GM18520 (cell line): Measurements from ENCODE around the gene RPS6KB2.

Experiments
- ATAC-seq: cut with Tn5 transposase; IDR thresholded peaks from one replicate; pipeline ENCODE4 v1.9.1; 2021; ENCODE audit not compliant: unreplicated experiment

The RPS6KB2 gene

DNA sequence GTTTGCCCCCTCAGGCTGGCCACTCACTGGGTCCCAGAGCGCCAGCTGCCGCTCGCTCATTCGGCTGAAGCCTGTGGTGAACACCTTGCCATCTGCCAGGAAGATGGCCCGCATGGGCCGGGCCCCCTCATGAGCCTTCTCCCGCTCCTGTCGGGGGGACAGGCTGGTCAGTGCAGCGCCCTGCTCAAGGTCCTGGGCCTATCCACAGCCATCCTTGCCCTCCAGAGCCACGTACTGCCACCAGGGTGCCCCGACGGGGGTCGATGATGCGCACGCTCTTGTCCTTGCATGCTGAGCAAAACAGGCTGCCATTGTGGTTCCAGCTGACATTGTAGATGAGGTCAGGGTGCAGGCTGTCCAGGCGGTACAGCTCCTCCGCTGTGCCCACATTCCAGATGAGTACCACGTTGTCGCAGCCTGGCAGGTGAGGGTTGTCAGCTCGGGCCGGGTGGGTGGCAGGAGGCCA is 12.8 kb downstream of the RPS6KB2 start:
- no peak for ATAC-seq

DNA sequence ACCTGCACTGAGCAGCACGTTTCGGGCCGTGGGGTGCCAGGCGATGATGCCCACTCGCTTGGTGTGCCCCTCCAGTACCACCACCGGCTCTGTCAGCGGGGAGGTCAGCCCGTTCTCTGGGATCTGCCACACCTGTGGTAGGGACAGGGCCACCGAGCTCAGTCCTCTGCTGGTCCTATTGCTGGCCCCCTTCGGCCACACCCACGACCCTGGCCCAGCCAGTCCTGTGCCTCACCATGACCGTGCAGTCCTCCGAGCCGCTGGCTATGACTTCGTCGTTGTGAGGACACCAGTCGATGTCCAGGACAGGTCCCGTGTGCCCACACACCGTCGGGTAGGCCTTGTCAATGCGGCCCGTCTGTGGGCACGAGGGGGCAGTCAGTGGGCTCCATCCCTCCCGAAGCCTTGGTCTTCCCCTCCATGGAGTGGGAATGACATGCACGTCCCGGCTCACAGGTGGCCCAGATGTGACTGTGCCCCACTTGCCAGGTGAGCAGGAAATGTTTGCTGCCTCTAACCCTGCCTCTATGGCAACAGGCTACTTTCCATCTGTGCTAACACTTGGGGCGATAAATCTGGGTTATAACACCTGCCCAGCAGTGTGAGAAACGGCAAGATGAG is 13.5 kb downstream of the RPS6KB2 start:
- no peak for ATAC-seq

DNA sequence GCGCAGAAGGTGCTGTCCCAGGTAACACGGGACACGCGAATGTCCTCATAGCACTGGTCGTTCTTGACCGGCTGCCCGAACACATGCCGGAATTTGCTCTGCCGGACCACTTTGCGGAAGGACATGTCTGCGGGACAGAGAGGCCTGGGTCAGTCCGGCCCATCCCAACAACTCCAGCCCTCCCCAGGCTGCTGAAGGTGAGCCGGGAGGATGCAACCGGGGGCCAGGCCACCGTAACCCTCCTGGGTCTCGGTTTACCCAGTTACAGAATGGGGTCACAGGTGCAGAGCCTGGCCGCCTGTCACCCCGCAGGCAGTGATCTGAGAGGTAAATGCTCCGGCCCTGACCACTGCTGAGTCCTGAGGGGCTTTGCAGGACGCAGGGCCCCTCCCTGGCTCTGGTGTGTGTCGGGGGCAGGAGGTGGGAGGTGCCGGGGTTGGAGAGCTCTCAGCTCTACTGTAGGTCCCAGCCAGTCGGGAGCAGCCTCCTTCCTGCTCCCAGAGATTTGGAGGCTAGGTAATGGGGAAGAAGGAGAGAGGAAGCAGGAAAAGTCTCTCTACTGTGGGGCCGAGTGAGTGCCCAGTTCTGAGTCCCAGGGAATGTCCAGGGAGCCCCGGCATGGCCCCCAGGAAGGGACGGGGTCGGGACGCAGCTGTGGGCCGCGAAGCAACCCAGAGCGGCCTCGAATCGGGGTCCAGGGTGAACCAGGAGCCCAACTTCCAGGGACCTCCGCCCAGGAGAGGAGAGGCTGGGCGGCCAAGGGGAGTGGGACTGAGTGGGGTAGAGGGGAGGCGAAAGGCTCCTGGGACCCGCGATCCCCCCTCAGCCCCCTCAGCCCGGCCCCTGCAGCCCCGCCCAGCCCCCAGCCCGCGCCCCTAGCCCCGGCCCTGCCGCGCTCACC is 14.5 kb downstream of the RPS6KB2 start:
- no peak for ATAC-seq

DNA sequence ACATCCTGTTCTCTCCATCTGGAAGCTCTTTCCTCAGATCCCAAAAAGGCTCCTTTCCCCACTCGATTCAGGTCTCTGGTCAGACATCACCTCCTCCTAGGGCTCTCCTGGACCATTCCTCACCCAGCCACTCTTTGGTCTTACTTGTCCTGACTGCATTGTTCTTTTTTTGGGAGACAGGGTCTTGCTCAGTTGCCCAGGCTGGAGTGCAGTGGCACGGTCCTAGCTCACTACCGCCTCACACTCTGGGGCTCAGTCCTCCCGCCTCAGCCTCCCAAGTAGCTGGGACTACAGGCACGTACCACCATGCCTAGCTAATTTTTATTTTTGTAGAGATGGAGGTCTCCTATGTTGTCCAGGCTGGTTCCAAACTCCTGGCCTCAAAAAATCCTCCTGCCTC is 17.2 kb downstream of the RPS6KB2 start:
- ATAC-seq: no peak

DNA sequence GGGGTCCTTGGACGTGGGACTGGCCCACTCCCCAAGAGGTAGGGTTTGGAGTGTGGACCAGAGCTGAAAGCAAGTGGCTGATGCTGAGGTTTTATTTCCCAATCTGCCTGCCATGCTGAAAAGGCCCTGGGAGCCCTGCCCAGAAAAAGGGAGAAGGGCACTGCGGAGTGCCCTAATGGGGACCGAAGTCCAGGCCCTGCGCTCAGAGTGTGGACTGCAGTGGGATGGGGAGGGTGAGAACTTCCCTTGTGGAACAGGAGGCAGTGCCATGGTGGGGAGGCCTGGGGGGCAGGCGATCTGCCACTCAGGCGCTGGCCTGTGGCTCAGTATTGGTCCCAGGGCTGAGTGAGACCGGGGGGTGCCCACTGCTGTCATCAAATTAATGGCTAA is 19.9 kb downstream of the RPS6KB2 start:
- ATAC-seq: no peak

DNA sequence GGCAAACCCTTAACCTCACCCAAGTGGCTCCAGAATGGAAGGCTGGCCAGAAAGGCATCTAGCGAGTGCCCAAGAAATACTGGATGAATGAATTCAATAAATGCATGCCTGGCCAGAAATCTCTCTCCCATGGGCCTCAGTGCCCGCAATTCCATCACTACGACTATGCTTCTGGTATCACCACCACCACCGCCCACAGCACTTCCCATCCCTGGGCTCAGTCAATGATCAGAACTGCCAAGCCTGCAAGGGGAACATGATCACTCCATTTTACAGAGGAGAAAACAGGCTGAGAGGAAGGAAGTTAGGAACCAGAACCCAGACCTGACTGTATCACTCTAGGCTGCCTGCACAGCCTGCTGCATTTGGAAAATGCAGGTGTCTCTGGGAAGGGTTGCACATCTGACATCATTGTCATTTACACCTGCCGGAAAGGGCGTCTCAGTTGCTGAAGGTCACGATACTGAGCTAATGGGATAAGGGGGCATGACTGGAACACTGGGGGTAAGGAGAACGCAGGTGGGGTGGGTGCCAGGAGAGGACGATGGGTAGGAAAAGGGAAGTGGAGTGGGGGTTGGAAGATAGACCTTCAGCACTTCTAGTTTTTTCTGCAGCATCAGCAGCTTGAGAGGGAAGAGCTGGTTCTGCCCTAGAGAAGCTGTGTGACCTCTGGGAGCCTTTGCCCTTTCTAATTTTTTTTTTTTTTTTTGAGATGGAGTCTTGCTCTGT is 21.0 kb downstream of the RPS6KB2 start:
- no peak for ATAC-seq

DNA sequence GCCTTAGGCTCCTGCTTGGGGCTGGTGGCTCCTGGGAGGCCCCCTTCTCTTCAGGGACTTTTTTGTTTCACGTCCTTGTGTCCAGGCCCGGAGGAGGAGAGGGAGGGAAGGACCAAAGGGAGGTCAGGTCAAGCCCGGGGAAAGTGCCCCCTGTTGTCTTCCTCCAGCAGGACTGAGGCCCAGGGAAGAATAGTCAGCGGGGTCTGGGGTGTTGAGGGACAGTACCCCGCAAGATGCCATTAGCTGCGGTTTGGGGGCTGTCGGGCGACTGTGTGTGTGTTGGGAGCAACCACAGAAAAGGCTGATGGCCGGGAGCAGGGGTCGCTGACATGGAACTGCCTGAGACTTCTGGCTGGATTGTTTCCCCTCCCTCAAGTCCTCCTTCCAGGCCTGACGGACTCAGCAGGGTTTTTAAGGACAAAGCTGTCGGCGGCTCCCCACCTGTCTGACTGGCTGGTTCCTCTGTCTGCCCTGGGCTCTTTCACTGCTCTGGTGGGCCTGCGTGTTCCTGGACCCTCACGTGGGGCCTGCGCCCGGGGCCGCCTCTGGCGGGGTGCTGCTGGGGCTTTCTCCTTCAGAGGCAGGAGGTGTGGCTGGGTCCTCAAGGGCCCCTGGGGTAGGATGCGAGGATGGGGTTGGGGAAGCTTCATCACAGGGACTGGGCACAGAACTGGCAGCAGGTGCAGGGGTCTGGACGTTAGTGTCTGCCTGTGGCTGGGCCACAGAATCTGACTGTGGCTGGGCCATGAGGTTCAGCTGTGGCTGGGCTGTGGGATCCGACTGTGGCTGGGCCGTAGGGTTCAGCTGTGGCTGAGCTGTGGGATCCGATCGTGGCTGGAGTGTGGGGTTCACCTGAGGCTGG is 22.7 kb downstream of the RPS6KB2 start:
- ATAC-seq: no peak

DNA sequence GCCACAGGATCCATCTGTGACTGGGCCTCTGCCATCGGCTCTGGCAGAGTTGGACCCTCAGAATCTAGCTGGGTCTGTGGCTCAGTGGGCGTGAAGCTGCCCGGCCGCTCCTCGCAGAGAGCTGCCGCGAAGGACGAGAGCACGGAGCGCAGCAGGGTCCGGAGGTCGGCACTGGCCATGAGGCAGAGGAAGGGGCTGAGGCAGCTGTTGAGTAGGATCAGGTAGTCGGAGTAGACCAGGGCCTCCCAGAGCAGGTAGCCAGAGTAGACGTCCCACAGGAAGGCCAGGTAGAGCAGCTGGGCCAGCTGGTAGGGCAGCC is 23.3 kb downstream of the RPS6KB2 start:
- ATAC-seq: no peak

DNA sequence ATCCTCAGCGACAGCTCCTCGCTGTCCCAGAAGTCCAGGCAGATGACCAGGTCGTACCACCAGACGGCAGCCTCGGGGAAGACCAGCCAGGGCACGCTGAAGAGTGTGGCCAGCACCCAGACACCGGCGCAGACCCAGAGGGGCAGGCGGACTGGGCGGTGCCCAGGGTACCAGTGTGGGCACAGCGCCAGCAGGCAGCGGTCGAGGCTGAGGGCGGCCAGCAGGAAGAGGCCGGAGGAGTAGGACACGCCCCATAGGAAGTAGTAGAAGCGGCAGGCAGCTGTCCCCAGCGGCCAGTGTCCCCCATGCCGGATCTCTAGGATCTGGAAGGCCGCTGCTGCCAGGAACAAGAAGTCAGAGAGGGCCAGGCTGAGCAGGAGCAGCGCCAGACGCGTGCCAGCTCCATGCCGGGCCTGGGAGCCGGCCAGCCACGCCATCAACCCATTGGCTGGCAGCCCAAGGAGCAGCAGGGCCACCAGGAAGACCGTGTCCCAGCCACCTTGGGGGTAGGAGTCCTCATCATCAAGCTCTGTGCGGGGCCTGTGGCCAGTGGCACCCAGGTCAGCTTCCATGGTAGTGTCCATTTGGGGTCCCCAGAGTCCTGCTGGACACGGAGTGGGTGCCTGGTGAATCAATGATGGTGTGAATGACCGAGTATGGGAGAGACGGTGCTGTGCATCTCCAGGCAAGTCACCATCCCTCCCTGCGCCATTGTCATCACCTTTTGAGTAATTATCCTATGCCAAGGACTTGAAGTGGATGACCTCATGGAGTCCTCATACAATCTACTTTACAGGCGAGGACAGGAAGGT is 24.1 kb downstream of the RPS6KB2 start, which contains the start of gene GPR152:
Gene GPR152 (minus strand): TSS at position 589 of the 812 bp plus-strand sequence. CDS start 5 bp downstream, at position 584.
- ATAC-seq: no peak

DNA sequence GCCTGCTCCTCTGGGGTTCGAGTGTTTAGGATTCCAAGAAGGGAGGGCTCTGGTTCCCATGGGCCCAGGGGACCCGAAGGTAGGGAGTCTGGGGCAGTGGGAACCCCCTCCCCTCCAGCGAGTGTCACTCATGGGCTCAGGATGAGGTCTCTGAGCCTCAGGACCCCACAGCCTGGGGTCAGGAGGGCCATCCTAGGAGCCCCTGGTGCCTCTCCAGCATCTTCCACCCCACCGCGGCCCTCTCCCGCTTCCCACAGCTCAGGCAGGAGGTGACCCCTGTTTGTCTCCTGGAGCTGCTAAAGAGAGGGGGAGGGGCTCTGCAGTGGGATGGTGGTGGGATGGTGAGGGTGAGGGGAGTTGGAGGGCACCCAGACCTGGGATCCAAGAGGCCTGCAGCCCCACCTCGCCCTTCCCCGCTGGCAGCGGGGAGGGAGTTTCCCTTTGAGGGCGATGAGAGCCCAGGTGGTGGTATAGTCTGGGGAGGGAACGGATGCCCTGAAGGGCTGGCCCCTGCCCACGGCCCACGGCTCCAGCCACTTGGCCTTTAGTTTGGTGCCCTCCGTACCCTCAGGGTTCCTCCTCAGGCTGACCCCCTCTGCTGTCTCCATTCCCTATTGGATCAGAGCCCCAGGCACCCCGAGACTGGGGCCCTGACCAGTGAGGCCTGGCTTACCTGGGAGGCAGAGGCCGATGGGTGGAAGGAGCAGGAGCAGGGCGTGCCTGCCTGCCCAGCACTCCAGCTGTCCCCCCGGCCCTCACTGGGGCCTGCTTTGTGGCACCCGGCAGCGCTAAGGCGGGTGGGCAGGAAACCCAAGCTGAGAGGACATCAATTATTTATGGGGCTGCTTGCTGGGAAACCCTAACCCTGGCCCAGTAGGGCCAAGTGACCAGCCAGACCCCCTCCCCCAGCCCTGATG is 25.8 kb downstream of the RPS6KB2 start:
- no peak for ATAC-seq

DNA sequence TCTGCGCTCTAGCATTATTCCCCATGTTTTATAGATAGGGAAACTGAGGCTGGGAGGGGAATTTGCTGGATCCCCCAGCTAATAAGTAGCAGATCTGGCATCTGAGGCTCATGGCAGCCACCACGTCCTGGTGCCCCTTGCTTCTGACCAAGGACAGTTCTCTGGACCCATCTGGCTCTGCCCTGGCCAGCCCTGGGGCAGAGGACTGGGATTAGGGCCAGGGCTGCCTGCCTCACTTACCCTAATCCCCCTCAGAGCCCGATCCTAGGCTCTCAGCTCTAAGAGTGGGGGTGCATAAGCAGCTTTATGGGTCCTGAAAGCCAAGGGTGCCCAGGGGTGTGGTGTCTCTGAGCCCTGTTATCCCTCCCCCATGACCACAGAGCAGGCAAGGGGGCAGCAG is 26.8 kb downstream of the RPS6KB2 start, which contains the start of gene CABP4:
Gene CABP4 (plus strand): TSS at position 301 of the 400 bp plus-strand sequence. CDS start 70 bp downstream, at position 371.
- ATAC-seq: no peak

DNA sequence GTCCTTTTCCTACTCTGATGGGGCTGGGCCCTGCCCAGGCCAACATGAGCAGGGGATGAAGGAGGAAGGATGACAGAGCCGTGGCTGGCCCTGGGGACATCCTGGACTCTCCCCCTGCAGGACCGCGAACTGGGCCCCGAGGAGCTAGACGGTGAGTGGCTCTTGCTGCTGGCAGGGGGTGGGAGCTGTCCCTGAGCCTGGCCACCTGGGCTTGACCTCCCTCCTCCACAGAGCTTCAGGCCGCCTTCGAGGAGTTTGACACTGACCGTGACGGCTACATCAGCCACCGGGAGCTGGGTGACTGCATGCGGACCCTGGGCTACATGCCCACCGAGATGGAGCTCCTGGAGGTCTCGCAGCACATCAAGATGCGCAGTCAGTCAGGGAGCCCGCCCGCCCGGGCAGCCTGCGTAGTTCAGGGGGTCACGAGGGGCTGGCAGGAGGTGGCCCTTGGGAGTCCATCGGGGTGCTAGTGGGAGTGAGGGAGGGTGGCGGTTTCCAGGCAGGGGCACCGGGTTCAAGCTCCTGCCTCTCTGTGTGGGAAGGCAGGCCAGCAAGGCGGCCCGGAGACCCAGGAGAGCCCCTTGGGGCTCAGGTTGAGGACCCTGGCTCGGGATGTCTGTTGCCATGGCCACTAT is 27.9 kb downstream of the RPS6KB2 start:
- no peak for ATAC-seq

DNA sequence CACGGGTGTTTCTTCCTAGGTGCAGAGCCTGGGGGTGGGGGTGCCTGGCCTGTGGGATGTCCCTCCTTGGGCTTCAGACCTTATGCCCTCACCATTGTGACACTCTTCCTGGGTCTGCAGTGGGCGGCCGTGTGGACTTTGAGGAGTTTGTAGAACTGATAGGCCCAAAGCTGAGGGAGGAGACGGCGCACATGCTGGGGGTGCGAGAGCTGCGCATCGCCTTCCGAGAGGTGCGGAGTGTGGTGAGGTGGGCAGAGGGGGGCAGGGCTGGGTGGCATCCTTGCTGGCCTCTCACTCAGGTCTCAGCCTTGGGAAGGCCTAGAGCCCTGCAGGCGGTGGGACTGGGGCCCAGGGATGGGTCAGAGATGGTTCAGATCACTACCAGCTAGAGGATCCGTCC is 29.2 kb downstream of the RPS6KB2 start:
- no peak for ATAC-seq

DNA sequence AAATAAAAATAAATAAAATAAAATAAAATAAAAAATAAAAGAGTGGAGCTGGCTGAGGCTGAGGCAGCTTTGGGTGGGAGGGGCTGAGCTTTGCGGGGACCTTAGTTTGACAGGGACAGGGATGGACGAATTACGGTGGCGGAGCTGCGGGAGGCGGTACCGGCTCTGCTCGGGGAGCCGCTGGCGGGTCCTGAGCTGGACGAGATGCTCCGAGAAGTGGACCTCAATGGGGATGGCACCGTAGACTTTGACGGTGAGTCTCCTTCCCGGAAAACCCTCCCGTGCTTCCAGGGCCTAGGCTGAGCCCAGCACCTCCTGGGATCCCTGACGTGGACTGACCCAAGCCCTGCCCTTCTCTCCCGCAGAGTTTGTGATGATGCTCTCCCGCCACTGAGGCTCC is 30.0 kb downstream of the RPS6KB2 start:
- ATAC-seq: no peak

DNA sequence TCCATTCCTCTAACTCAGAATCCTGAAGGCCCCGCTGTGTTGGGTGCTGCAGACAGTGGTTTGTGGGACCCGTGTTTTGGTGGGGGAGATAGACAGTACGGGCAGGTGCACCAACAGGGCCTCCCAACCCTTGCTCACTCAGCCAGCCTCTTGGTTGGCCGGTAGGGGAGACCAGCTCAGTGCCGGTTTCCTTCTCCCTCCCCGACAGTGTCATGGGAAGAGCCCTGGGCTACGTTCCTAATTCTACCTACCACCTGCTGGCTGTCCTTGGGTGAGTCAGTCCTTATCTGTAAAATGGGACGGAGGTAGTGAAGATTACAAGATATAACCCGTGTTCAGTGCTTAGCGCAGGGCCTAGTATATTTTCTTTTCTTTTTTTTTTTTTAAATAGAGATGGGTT is 34.9 kb downstream of the RPS6KB2 start:
- no peak for ATAC-seq

DNA sequence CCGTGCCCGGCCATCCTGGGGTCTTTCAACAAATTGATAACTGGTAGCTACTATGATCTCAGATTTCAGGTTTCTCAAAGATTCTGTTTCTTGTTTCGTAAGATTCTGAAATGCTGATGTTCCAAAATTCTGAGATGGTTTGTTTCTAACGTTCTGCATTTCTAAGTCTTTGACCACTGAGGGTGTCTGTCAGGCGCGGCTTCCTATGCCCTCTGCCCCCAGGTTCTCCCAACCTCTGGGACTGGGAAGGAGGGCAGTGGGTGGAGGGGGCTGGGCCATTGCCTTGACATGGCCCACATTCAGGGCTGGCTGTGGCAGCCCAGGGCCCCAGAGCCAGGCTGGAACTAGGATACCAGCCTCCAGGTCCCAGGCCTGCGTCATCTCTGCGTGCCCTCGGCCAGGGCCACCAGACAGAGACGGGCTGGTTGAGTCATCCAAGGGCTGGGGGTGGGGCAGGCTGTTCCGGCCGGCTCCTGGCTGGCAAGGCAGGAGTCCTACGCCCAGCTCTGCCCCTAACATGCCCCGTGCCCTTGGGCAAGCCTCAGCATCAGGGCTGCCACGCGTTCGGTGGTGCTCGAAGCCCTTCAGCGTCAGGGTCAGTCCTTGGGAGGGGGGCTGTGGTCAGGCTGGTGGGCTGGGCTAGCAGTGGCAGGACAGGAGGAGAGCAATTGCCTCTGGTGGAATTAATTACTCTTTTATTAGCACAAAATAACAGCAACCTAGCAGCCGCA is 35.6 kb downstream of the RPS6KB2 start:
- no peak for ATAC-seq

DNA sequence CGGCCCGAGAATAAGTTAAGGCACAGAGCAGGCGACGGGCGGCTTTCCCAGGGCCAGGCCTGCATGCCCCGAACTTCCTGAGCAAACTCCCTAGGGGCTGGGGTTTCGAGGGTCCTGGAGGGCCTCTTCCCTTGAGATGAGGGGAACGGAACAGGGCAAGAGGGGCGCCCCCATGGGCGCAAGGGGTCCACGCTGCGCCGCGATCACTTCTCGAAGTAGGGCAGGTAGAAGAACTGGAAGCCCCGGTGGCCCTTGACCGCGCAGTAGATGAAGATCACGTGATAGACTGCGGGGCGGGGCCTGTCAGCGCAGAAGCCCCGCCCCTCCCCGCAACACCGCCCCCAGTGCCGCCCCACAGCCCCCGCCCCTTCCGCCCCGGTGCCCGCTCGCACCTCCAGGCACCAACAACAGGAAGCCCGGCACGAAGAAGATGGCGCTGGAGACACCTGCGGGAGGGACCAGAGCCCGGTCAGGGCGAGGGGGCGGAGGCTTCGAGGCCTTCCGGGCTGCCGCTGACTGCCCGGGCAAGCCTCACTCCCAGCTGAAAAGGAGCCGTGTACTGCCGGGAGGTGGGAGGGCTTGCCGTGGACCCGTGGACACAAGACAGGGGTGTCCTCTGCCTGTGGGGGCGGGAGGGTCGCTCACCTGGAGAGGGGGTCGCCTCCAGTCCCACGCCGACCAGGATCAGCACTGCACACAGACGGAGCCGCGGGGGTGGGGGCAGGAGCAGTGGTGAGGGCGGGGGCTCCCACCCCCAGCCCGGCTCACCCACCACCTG is 36.3 kb downstream of the RPS6KB2 start:
- ATAC-seq: no peak
